ENCODE measurements around the gene CEP85L.

GRCh38 chr6:118580585-118581419 lies 70.6 kb downstream of the CEP85L start:
- peak; percentile 50 to 81 (median 75) for TF ChIP-seq CTCF (IDR thresholded peaks at IDR 0.05)
- no peak for TF ChIP-seq EP300 (IDR thresholded peaks at IDR 0.05)

Measured in gastroesophageal sphincter (tissue), 3 donors.